HEK293 (cell line): ENCODE results near the gene ARHGAP27.

ENCODE experiments used
- CTCF ChIA-PET: fragments of 350-600 bp; formaldehyde crosslinking; extraction: SDS; loops from one replicate; lab custom pipeline; 2021; ENCODE audit warnings: antibody characterized with exemption; lab: Yijun Ruan, JAX
- POLR2A ChIA-PET: fragments of 300-600 bp; formaldehyde crosslinking; extraction: SDS; loops from one replicate; lab custom pipeline; 2020; ENCODE audit warnings: antibody characterized with exemption, inconsistent platforms; lab: Yijun Ruan, JAX
- H3K27ac ChIP-seq: fragments of 200-500 bp; sonication (Bioruptor generic); 2 replicates; pipeline ENCODE4 v1.5.1; 2014; ENCODE audit warnings: low read depth, low read length, control low read depth, inconsistent platforms; ENCODE audit errors: extremely low read depth
- H3K36me3 ChIP-seq, 2 experiments: fragments of 200-500 bp in 1 of 2; sonication (Bioruptor generic) in 1 of 2; 1 replicate in 1 of 2; 2 replicates in 1 of 2; pipeline ENCODE4 v1.5.1; 2014 to 2017; ENCODE audit warnings: inconsistent platforms in 2 of 2, low read length in 2 of 2; ENCODE audit not compliant: control insufficient read depth in 2 of 2, insufficient read depth in 1 of 2
- H3K4me1 ChIP-seq: fragments of 200-500 bp; sonication (Bioruptor generic); 2 replicates; pipeline ENCODE4 v1.5.1; 2014; ENCODE audit warnings: mild to moderate bottlenecking, low read length, inconsistent platforms; ENCODE audit not compliant: control insufficient read depth, insufficient read depth
- H3K4me3 ChIP-seq: 2 replicates; pipeline ENCODE4 v1.5.1; 2011; ENCODE audit warnings: low read depth, mild to moderate bottlenecking, control low read depth, low read length, moderate library complexity
- H3K9me3 ChIP-seq: fragments of 200-500 bp; sonication (Bioruptor generic); 2 replicates; pipeline ENCODE4 v1.5.1; 2014; ENCODE audit warnings: low read depth, low read length, inconsistent platforms; ENCODE audit not compliant: control insufficient read depth, insufficient read depth
- FEZF1 ChIP-seq: fragments of 450-650 bp; formaldehyde crosslinking; IDR thresholded peaks from 2 replicates; pipeline ENCODE4 v1.5.1; 2016; ENCODE audit warnings: missing biosample characterization, missing genetic modification characterization
- HIC1 ChIP-seq: fragments of 450-650 bp; formaldehyde crosslinking; IDR thresholded peaks from 2 replicates; pipeline ENCODE4 v1.5.1; 2016; ENCODE audit warnings: missing biosample characterization, missing genetic modification characterization
- TRIM28 ChIP-seq: IDR thresholded peaks from 2 replicates; pipeline ENCODE4 v1.6.1; 2011; ENCODE audit warnings: low read length, control low read depth, borderline replicate concordance
- ZBTB20 ChIP-seq: fragments of 450-650 bp; formaldehyde crosslinking; IDR thresholded peaks from 2 replicates; pipeline ENCODE4 v1.5.1; 2016; ENCODE audit warnings: missing biosample characterization, missing genetic modification characterization
- ZBTB26 ChIP-seq: fragments of 450-650 bp; formaldehyde crosslinking; optimal IDR thresholded peaks from 2 replicates; pipeline ENCODE3; 2016; ENCODE audit warnings: missing biosample characterization, mild to moderate bottlenecking, missing genetic modification characterization
- ZFP41 ChIP-seq: fragments of 450-650 bp; formaldehyde crosslinking; IDR thresholded peaks from 2 replicates; pipeline ENCODE4 v1.5.1; 2016; ENCODE audit warnings: missing biosample characterization, missing genetic modification characterization, borderline replicate concordance
- ZNF26 ChIP-seq: fragments of 450-650 bp; formaldehyde crosslinking; IDR thresholded peaks from 2 replicates; pipeline ENCODE4 v1.5.1; 2016; ENCODE audit warnings: missing biosample characterization, missing genetic modification characterization
- ZNF292 ChIP-seq: fragments of 450-650 bp; formaldehyde crosslinking; IDR thresholded peaks from 2 replicates; pipeline ENCODE4 v1.5.1; 2016; ENCODE audit warnings: low read depth, missing biosample characterization, missing genetic modification characterization, borderline replicate concordance
- ZNF324 ChIP-seq: fragments of 450-650 bp; formaldehyde crosslinking; IDR thresholded peaks from 2 replicates; pipeline ENCODE4 v1.5.1; 2016; ENCODE audit warnings: missing biosample characterization, missing genetic modification characterization
- ZNF335 ChIP-seq: fragments of 450-650 bp; formaldehyde crosslinking; conservative IDR thresholded peaks from 2 replicates; pipeline ENCODE4 v1.5.1; 2016; ENCODE audit warnings: missing biosample characterization, missing genetic modification characterization
- ZNF362 ChIP-seq: fragments of 450-650 bp; formaldehyde crosslinking; IDR thresholded peaks from 2 replicates; pipeline ENCODE4 v1.5.1; 2016; ENCODE audit warnings: missing biosample characterization, missing genetic modification characterization
- ZNF394 ChIP-seq: fragments of 450-650 bp; formaldehyde crosslinking; IDR thresholded peaks from 2 replicates; pipeline ENCODE4 v1.5.1; 2016; ENCODE audit warnings: missing biosample characterization, missing genetic modification characterization, mild to moderate bottlenecking, moderate library complexity, borderline replicate concordance
- ZNF514 ChIP-seq: fragments of 450-650 bp; formaldehyde crosslinking; IDR thresholded peaks from 2 replicates; pipeline ENCODE4 v1.5.1; 2016; ENCODE audit warnings: missing biosample characterization, missing genetic modification characterization
- ZNF518A ChIP-seq: fragments of 450-650 bp; formaldehyde crosslinking; conservative IDR thresholded peaks from 2 replicates; pipeline ENCODE4 v1.5.1; 2016; ENCODE audit warnings: low read depth, missing biosample characterization, missing genetic modification characterization
- ZNF530 ChIP-seq: fragments of 450-650 bp; formaldehyde crosslinking; IDR thresholded peaks from 2 replicates; pipeline ENCODE4 v1.5.1; 2016; ENCODE audit warnings: low read depth, missing biosample characterization, missing genetic modification characterization
- ZNF624 ChIP-seq: fragments of 450-650 bp; formaldehyde crosslinking; IDR thresholded peaks from 2 replicates; pipeline ENCODE4 v1.5.1; 2017; ENCODE audit warnings: missing biosample characterization, missing genetic modification characterization
- ZNF626 ChIP-seq: fragments of 450-650 bp; sonication (Bioruptor Pico); formaldehyde crosslinking; IDR thresholded peaks from 2 replicates; pipeline ENCODE4 v1.5.1; 2018; ENCODE audit warnings: missing biosample characterization, missing genetic modification characterization, inconsistent platforms
- ZNF639 ChIP-seq: fragments of 450-650 bp; formaldehyde crosslinking; IDR thresholded peaks from 2 replicates; pipeline ENCODE4 v1.5.1; 2016; ENCODE audit warnings: missing biosample characterization, missing genetic modification characterization
- ZNF670 ChIP-seq: fragments of 450-650 bp; formaldehyde crosslinking; IDR thresholded peaks from 2 replicates; pipeline ENCODE4 v1.5.1; 2016; ENCODE audit warnings: missing biosample characterization, missing genetic modification characterization, low read depth
- ZNF677 ChIP-seq: fragments of 450-650 bp; IDR thresholded peaks from 2 replicates; pipeline ENCODE4 v1.5.0; 2018; ENCODE audit warnings: missing biosample characterization, mild to moderate bottlenecking, missing genetic modification characterization, moderate library complexity
- ZNF768 ChIP-seq: fragments of 450-650 bp; formaldehyde crosslinking; IDR thresholded peaks from 2 replicates; pipeline ENCODE4 v1.5.1; 2018; ENCODE audit warnings: missing biosample characterization, mild to moderate bottlenecking, missing genetic modification characterization

The ARHGAP27 gene

GRCh38 chr17:45385331-45385997, 47.2 kb downstream of the ARHGAP27 start (continued):
- no peak for TF ChIP-seq HIC1 (tag by site-specific recombination)
- no peak for TF ChIP-seq ZBTB20 (tag by site-specific recombination)
- no peak for TF ChIP-seq ZNF518A (tag by site-specific recombination)
- no peak for TF ChIP-seq ZNF26 (tag by site-specific recombination)

- Histone ChIP-seq H3K36me3 (no peaks in the 10 kb centered on the region), H3K27ac (no peak overlapping the region; the same call in 1 of the 2 replicates), H3K4me1 (no peaks in the 10 kb centered on the region), H3K9me3 (no peaks in the 10 kb centered on the region), H3K4me3 (no peak overlapping the region)
- ChIA-PET POLR2A (interaction anchor here (0.6 to 1.9 kb wide), 4 partner anchors 68 to 166 kb away, joined by 3 to 9 read pairs (median 4); partner anchors contain the start of gene MAP3K14), CTCF (interaction anchor here (0.6 to 20.6 kb wide), 60 partner anchors 8 to 459 kb away, joined by 3 to 357 read pairs (median 5); partner anchors contain the start of genes ACBD4, HEXIM2 and MAP3K14)
- TF ChIP-seq ZNF394 (tag by site-specific recombination), result no peak
- TF ChIP-seq ZNF362 (tag by site-specific recombination), result no peak
- no peak for TF ChIP-seq TRIM28
- no peak for TF ChIP-seq ZBTB26 (tag by site-specific recombination)
- TF ChIP-seq ZNF670 (tag by site-specific recombination), result no peak
- TF ChIP-seq ZNF624 (tag by site-specific recombination), result no peak
- TF ChIP-seq ZNF514 (tag by site-specific recombination), result no peak
- TF ChIP-seq ZNF292 (tag by site-specific recombination), result no peak
- no peak for TF ChIP-seq ZNF768 (tag by site-specific recombination)
- no peak for TF ChIP-seq ZNF677 (tag by site-specific recombination)
- no peak for TF ChIP-seq ZNF530 (tag by site-specific recombination)
- TF ChIP-seq ZNF639 (tag by site-specific recombination), result no peak
- TF ChIP-seq ZFP41 (tag by site-specific recombination), result no peak
- no peak for TF ChIP-seq FEZF1
- TF ChIP-seq ZNF626 (tag by site-specific recombination), result no peak
- no peak for TF ChIP-seq ZNF335 (tag by site-specific recombination)
- no peak for TF ChIP-seq ZNF324 (tag by site-specific recombination)
Measured at GRCh38 chr17:45384789-45385262, 47.8 kb downstream of the ARHGAP27 start.
